Medulla oblongata (tissue), 1 donor: ENCODE data around the gene ADAMTSL2.

Experiments
- DNase-seq: peaks from one replicate; pipeline ENCODE4 v3.0.0-alpha.2; 2015; ENCODE audit errors: extremely low spot score

The ADAMTSL2 gene

DNA sequence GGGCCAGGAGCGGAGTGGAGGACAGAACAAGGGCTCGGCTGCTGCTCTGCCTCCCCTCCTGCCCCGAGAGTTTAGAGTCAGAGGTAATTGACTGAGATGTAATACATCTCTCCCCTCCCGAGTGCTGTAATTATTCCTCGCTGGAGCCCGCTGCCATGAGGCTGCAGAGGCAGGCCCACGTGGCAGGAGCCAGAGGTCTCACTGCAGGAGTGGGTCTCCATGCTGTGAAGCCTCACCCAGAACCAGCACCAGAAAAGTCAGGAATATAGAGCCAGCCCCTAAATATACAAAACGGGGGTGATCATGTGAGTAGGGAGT is 72.2 kb downstream of the ADAMTSL2 start:
- DNase-seq = no peak

DNA sequence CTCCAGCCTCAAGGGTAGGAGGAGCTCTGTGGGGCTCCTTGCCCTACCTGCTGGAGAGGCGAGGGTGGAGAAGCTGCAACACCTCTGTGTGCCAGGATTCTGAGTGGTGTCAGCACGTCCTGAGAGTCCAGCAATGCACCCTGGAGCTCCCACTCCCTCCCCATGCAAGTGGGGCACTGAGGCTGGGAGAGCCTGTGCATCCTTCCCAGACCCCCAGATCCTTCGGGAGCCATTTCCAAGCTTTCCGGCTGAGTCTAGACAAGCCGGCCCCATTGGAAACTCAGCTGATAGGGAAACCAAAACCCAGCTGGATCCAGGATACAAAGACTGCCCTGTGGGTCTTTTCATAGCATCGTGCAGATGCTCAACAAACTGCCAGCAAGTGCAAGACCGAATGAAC is 72.9 kb downstream of the ADAMTSL2 start:
- DNase-seq = no peak

DNA sequence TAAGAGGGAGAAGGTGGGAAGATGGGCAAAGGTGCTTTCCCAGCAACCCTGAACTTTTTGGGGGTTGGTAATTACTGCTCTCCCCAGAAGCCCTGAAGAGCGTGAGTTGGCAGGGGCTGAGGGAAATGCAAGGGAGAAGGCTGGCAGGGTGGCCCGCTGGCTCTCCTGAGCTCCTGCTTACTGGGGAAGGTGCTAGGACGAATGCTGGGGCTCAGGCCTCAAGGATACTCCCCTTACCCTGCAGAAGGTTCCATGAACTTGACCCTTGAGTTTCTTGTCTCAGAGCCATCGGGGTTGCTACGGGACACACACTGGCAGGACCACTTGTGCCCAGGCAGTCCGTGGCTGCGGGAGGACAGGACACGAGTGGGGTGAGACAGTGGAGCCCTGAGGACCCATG is 73.5 kb downstream of the ADAMTSL2 start:
- no peak for DNase-seq

DNA sequence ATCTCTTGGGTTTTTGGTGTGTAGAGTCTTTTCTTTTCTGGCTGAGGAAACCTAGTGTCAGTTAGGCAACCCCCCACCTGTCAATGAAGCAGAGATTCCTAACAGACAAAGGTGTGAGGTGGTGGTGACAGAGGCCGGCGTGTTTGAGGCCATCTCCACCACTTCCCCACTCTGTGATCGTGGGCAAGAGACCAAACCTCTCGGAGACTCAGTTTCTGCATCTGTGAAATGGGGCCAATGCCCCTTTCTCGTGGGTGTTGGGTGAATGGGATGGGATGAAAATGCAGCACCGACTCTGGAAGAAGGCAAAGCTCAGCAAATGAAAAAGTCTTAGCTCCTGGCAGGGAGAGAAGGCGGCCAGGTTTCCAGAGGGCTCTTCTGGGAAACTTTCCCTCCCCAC is 73.9 kb downstream of the ADAMTSL2 start:
- DNase-seq = no peak

DNA sequence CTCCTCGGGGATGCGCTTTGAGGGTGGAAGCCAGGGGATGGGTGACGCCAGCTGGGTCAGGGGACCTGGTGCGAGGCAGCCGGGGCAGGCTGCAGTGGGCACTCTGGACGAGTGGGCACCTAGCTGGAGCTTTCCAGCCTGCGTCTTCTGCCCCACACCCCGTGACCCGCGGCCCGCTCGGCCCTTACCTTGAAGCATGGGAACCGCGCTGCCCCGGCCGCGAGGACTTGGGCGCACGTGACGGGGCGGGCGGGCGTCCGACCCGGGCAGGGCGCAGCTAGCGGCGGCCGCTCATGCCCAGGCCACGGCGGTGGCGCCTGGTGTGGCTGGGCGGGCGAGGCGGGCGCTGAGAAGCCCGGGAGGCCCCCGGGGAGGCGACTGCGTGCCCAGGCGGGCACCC is 74.4 kb downstream of the ADAMTSL2 start:
- no peak for DNase-seq

DNA sequence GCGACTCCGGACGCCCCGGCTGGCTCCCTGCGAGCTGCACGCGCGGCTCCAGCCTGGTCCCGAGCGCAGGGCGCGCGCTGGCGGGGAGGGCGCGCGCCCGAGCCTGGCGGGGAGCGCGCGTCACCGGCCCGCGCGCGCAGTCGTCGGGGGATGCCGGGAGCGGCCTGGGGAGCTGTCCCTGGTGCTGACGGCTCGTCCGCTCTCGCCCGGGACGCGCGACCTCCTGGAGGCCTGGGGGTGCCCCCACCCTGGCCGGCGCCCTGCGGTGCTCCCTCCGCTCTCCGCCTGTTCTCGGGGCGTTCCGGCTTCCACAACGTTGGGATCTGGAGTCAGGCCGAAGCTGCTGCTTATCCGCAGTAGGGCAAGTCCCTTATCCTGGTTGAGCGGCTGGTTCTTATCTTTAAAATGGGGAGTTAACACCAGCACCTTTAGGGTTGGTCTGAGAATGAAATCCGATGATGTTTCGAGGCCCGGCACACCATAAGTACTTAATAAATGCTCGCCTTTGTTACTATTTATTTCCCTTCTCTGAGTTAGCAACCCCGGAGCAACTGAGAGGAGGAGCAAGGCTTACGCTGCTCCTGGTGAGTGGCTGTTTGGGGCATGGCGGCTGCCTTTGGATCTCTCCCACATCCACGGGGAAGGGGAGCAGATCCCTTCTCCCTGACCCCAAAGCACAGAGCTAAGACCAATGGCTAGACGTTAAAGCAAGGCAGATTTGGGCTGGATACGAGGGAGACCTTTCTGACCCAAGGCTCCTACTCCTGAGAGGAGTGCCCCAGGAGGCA is 75.0 kb downstream of the ADAMTSL2 start, which contains the start of gene FAM163B:
Gene FAM163B, minus strand, starts transcription at position 79 of the 788 bp plus-strand sequence. CDS start 29,166 bp downstream, outside the sequence.
- peak; percentile 30 for DNase-seq

DNA sequence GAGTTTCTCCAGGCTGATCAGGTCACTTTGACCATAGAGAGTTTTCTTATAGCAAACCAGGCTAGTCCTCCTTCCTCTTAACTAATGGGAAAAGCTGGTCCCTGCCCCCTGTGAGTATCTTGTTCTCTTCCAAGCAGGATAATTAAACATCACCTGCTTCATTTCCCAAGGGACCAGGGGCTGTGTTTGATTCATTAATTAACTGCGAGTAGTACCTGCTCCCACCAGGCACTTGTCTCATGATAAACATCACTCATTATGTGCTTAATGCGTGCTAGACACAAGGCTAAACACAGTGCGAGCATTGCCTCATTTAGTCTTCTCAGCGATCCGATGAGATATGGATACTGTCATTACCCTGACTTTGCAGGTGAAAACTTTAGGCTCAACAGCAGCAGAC is 76.3 kb downstream of the ADAMTSL2 start:
- no peak for DNase-seq

DNA sequence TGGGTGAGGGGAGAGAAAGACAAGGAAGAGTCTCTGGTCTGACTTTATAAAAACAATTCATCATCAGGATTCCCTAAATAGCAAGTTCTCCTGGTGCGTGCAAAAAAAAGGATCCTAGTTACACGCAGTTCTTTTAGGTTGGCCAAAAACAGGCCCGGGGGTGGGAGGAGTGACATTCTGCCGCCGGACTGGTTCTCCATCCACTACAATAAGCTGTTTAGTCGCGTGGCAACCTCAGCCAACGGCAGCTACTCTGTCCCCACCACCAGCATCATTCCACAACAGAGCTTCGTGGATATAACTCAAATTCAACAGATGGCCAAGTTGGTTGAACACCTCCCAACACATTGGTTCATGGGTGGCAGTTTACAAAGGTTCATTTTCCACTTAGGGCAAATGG is 77.5 kb downstream of the ADAMTSL2 start:
- DNase-seq = no peak

DNA sequence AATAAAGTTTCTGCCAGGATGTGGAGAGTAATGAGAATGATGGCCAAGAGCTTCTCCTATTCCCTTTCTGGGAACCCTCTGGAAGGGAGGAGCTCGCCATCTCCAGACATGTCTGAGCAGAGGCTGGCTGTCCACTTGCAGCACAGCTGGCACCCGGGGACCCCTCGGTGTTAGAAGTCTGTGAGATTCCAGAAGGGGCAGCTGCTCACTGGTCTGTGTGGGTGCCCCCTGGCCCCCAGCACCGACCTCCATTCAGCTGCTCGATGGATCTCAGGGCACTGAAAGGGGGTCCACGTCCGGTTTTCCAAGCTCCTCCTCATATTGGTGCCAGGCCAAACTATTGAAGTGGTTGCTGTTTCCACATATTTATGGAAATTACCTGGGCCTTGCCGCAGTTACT is 78.3 kb downstream of the ADAMTSL2 start:
- no peak for DNase-seq

DNA sequence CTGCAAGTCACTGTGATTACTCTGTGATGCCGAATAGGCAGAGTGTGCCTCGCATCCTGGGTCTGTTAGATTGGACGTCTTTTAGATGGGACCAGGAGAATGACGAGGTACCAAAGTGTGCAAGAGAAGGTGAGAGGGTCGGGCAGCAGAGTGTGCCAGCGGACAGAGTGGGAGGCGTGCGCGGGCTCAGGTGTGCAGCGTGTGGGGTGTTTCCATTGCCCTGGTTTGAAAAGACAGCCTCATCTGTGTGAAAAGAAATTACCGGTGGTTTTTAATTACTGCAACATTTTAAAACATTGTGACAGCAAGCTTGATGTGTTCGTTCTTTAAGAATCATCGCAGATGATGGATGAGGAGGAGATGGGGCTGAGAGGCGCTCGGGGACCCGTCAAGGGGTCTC is 78.9 kb downstream of the ADAMTSL2 start:
- no peak for DNase-seq

DNA sequence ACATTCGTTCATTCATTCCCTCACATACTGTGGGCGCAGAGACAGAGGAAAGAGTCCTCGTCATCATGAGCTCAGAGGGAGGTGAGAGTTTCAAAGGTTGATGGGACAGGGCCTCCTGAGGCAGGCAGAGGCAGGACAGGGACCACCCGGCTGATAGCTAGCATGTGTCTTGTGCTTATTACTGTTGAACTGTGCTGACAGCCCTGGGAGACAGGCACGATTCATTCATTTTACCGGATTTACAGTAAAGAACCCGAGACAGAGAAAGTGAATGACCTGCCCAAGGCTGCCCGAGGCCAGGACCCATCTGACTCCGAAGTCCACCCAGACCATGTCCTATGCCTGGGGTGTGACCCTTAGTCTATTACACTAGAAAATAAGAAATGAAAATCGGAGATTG is 79.6 kb downstream of the ADAMTSL2 start:
- DNase-seq = no peak

DNA sequence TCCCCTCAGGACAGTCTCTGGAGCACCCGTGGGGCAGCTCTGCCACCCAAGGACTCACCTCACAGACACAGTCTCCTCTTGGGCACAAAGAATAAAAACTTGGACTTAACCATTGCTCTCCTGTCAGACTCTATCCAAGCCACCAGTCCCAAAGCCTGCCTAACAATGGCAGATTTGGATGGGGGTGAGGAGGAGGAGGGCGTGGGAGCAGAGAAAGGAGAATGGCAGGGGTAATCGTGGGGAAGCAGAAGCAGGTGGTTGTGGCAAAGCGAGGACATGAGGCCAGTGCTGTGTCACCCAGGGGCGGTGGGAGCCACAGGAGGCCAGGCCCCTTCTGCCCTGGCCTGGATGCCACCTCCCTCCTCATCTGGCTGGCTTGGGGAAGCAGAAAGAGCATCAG is 80.2 kb downstream of the ADAMTSL2 start:
- no peak for DNase-seq

DNA sequence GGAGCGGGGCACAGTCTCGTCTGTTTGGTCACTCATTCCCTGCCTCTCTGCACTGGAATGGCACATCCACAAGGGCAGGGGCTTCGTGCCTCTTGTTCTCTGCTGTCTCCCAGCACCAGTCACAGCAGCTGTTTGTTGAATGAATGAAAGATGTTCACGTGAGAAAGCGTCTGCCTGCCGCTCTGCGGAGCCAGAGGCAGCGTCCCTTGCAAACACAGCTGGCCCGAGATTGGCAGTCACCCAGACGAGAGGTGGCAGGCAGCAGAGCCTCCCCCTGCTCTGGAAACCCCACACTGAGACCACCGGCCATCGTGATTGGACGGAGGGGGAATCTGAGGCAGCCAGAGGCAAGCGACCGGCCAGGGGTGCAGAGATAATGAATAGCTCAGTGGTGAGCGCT is 80.7 kb downstream of the ADAMTSL2 start:
- DNase-seq = no peak

DNA sequence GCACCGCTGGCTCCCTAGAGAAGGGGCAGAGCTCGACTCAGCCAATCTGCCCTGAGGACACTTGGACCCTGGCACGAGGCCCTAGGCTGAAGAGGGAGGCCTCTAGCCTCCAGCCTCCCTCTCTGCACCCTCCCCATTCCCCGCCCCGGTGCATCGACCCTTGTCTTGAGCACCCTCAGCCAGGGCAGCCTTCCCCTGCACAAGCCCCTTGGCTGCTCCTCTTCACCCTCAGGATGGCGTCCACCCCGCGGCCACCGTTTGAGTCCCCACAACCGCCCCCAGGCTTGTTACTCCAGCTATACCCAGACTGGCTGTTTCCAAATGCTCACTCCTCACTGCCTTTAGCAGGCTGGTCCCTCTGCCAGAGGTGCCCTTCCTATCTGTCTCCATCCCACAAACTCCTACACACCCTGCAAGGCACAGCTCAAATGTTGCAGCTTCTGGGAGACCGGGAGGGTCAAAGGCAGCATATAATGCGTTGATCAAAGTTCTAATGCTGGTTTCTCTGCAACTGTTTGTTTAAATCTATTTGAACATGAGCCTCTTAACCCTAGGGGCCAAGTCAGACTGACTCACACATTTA is 81.2 kb downstream of the ADAMTSL2 start:
- DNase-seq = no peak

DNA sequence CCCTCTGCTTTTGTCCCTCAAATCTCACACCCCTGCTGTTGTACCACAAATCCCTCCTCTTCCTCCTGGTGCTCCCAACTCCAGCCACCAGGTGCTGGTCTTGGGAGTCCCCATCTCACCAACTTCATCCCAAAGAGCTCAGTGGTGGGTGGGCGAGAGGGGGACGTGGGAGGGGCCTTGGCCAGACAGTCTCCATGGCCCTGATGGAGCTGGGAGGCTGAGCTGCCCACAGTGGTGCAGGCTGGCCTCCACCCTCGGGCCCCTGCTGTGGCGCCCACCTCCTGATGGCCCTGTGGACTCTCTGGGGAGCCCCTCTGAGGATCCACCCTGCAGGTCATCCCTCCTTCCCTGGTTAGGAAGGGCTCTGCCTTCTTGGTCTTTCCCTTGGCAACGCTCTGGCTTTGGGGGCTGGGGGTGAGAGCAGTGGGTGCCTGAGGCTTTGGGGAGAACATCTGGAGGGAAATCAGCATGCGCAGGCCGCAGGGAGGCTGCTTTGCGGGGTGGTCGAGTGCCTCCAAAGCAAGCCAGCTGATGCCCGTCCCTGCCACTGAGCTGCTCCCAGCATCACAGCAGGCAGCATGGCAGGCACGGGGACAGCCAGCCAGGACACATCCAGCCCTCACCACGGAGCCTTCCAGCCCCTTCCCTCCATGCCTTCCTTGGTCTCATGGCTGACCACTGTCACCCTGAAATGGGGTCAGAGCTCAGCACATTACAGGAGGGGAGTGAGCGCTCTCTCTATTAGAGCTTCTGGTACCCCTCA is 82.3 kb downstream of the ADAMTSL2 start:
- no peak for DNase-seq

DNA sequence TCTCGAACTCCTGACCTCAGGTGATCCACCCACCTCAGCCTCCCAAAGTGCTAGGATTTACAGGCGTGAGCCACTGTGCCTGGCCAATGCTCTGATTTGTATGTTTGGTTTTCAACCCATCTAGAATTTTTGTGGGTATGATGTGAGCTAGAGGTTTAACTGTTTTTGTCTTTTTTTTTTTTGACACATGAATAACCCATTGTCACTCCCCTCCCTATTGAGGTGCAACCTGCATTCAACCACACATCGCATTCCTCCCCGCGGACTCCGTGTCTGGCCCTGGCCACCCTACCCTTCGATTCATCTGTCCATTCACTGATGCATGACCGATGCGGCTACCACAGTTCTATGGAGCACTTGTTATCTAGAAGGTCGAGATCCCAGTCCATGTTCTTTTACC is 84.2 kb downstream of the ADAMTSL2 start:
- no peak for DNase-seq

DNA sequence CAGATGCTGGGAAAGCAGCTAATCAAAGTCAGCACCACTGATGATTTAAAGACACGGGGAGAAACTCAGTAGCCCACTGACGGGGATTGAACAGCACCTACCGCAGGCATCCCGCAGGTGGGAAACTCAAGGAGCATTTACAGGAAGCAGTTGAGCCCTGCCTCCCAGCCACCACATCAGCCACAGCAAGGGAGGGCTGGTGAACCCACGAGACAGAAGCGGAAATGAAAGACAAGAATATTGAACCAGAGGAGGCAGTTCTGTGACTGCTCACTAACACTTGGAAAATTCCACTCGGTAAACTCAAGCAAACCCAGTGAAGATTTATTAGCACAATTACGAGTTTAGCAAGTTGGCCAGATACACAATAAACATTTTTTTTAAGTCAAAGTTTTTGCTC is 85.3 kb downstream of the ADAMTSL2 start:
- peak; percentile 77 for DNase-seq

DNA sequence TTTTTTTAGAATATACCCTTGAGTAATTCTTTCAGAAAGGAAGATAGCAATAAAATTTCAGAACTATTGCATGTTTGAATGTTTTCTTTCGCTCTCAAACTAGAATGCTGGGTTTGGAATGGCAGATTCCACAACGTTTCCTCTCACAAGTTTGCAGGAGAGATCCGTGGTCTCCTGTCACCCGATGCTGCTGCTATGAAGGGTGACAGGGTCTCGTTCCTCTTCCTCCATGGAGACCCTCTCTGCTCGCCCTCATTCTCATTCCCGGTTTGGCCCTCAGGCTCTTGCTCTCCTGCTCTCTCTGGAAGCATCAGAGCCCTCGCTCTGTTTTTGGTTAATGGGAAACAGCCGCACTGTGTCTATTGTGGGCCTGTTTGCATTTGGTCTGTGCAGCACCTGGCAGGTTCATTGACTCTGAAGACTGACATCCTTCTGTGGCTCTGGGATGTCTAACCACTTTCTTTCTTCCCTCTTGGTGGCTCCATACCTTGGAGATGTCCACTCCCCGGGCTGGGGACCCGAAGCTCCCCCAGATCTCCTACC is 87.3 kb downstream of the ADAMTSL2 start:
- DNase-seq = no peak

DNA sequence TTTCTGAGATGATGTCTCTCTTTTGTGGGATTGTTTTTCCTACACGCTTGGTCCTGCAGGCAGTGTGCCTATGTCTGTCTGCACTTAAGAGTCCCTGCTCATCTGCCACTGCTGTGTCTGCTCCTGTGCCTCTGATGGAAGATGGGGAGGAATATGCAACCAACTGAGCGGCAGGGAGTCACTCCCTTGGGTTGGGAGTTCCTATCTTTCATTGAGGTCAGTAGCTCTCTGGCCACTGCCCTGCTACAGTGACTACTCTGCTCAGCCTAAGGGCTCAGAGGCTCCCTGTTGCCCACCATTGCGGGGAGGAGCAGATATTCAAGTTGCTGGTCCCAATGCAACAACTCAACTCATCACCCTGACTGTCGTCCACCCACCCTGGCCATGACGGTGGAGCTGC is 88.1 kb downstream of the ADAMTSL2 start:
- no peak for DNase-seq
